NB4 (cell line): ENCODE data around the gene RGL1.

Source experiments
- DNase-seq: peaks from one replicate; pipeline ENCODE4 v3.0.0; 2010; ENCODE audit warnings: low read depth
- H3K4me3 ChIP-seq: one replicate; pipeline ENCODE4 v1.5.1; 2011; ENCODE audit warnings: mild to moderate bottlenecking, low read depth, low read length, moderate library complexity
- CTCF ChIP-seq: IDR thresholded peaks from one replicate; pipeline ENCODE4 v1.5.1; 2012; ENCODE audit warnings: low read depth, low read length
- MAX ChIP-seq: IDR thresholded peaks from 2 replicates; pipeline ENCODE4 v1.6.1; 2011; ENCODE audit warnings: low read depth, low read length
- MYC ChIP-seq: IDR thresholded peaks from 2 replicates; pipeline ENCODE4 v1.6.1; 2011; ENCODE audit warnings: low read depth, low read length
- POLR2A ChIP-seq: IDR thresholded peaks from 2 replicates; pipeline ENCODE4 v1.6.1; 2011; ENCODE audit warnings: mild to moderate bottlenecking; ENCODE audit not compliant: insufficient read length; ENCODE audit errors: extremely low read depth

RGL1 gene

GRCh38 chr1:183879494-183879893 is 74.6 kb downstream of the RGL1 start:
- DNase-seq, result no peak
- TF ChIP-seq MYC (no peak), MAX (no peak), POLR2A (no peak), CTCF (no peak)
- H3K4me3 ChIP-seq, result no peak overlapping the region

GRCh38 chr1:183879966-183880365 is 75.0 kb downstream of the RGL1 start:
- TF ChIP-seq POLR2A (no peak), MAX (no peak), CTCF (no peak), MYC (no peak)
- H3K4me3 ChIP-seq, result no peak overlapping the region
- DNase-seq, result no peak

GRCh38 chr1:183880531-183881243 is 75.8 kb downstream of the RGL1 start:
- no peak for TF ChIP-seq CTCF
- no peak for TF ChIP-seq MYC
- TF ChIP-seq POLR2A, result no peak
- TF ChIP-seq MAX, result no peak
- no peak for DNase-seq
- H3K4me3 ChIP-seq, result no peak overlapping the region

GRCh38 chr1:183881387-183882131 is 76.6 kb downstream of the RGL1 start:
- H3K4me3 ChIP-seq, result no peak overlapping the region
- no peak for DNase-seq
- no peak for TF ChIP-seq MYC
- TF ChIP-seq CTCF, result no peak
- no peak for TF ChIP-seq POLR2A
- TF ChIP-seq MAX, result no peak

- no peak for DNase-seq
- no peak overlapping the region for H3K4me3 ChIP-seq
- TF ChIP-seq CTCF, result no peak
- TF ChIP-seq POLR2A, result no peak
- TF ChIP-seq MYC, result no peak
- TF ChIP-seq MAX, result no peak
These were observed 77.6 kb downstream of the RGL1 start for GRCh38 chr1:183882335-183883167.
